GM21576 (cell line): Measurements from ENCODE around the gene PDXDC1.
"Not testable (repeated sequence)": the region's sequence is repeated elsewhere in the genome, so short reads cannot be mapped to it uniquely, and the experiment has no call there.

Source experiments
- ATAC-seq: cut with Tn5 transposase; IDR thresholded peaks from one replicate; pipeline ENCODE4 v1.9.1; 2021; ENCODE audit warnings: mild to moderate bottlenecking, moderate library complexity; ENCODE audit not compliant: unreplicated experiment

Gene PDXDC1

GRCh38 chr16:14971621-14972228 lies 3.1 kb upstream of the PDXDC1 start:
- ATAC-seq, result not testable (repeated sequence)

GRCh38 chr16:14973785-14974322 lies 972 bp upstream of the PDXDC1 start:
- not testable (repeated sequence) for ATAC-seq

- ATAC-seq, result not testable (repeated sequence)
Measured at GRCh38 chr16:14974331-14974655, 533 bp upstream of the PDXDC1 start.

GRCh38 chr16:14975418-14976194 lies 780 bp downstream of the PDXDC1 start:
- not testable (repeated sequence) for ATAC-seq

DNA sequence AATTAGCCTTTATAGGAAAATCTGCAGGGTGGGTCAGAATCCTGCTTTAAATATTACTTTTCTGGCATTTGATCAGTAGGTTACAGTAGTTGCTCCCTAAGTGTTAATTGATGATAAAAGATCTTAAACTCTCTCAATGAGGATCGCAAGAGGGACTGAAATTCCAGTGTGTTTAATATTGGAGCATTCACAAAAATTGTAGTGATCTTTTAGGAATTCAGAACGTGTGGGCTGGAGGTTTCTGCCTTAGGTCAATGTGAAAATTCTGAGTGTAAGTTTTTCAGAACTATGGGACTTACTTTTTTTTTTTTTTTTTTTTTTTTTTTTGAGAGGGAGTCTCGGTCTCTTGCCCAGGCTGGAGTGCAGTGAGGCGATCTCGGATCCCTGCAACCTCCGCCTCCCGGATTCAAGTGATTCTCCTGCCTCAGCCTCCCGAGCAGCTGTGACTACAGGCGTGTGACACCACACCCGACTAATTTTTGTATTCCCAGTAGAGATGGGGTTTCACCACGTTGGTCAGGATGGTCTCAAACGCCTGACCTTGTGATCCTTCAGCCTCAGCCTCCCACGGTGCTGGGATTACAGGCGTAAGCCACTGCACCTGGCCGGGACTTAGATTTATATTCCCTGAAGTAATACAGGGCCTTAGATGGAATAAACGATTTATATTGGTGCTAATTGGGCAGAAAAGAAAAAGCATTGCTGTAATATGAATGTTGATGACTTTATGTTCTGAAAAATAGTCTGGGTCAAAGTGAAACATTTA lies 2.3 kb downstream of the PDXDC1 start:
- not testable (repeated sequence) for ATAC-seq

- ATAC-seq, result not testable (repeated sequence)
Measured at GRCh38 chr16:14978281-14978680, 3.5 kb downstream of the PDXDC1 start.

DNA sequence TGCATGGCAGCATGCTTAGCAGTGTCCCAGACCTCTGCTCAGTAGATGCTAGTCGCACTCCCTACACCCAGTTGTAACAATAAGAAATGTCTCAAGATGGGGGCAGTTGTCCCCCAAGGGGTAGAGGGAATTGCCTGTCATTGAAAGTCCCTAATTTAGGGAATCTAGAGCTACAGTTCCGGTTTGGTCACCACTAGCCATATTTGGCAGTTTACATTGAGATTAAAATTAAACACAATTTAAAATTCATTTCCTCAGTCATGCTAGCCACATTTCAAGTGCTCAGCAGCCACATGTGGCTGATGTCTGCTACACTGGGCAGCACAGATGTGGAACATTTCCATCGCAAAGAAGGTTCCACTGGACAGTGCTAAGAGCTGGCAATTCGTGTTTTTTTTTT lies 4.1 kb downstream of the PDXDC1 start:
- not testable (repeated sequence) for ATAC-seq

- ATAC-seq, result not testable (repeated sequence)
Measured at GRCh38 chr16:14981234-14981633, 6.4 kb downstream of the PDXDC1 start.

DNA sequence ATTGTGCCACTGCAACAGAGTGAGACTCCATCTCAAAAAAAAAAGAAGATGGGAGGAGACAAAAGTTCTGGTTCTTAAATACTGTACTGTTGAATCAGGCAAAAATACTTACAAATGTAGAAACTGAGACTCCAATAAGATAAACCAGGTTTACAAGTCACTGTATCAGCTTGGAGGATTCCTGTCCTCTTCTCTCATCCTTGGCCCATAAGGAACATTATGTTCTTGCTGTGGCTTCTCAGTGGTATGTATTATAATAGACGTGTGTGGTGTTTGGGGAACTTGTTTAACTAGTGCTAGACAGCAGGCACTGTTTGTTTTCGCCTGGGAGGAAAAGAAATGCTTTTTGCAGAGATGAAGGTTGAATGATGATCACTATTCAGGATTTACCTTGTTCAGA lies 7.7 kb downstream of the PDXDC1 start:
- ATAC-seq, result not testable (repeated sequence)

GRCh38 chr16:14988092-14988491 lies 13.3 kb downstream of the PDXDC1 start:
- not testable (repeated sequence) for ATAC-seq

- ATAC-seq, result not testable (repeated sequence)
Measured at GRCh38 chr16:14988661-14989191, 13.9 kb downstream of the PDXDC1 start.

DNA sequence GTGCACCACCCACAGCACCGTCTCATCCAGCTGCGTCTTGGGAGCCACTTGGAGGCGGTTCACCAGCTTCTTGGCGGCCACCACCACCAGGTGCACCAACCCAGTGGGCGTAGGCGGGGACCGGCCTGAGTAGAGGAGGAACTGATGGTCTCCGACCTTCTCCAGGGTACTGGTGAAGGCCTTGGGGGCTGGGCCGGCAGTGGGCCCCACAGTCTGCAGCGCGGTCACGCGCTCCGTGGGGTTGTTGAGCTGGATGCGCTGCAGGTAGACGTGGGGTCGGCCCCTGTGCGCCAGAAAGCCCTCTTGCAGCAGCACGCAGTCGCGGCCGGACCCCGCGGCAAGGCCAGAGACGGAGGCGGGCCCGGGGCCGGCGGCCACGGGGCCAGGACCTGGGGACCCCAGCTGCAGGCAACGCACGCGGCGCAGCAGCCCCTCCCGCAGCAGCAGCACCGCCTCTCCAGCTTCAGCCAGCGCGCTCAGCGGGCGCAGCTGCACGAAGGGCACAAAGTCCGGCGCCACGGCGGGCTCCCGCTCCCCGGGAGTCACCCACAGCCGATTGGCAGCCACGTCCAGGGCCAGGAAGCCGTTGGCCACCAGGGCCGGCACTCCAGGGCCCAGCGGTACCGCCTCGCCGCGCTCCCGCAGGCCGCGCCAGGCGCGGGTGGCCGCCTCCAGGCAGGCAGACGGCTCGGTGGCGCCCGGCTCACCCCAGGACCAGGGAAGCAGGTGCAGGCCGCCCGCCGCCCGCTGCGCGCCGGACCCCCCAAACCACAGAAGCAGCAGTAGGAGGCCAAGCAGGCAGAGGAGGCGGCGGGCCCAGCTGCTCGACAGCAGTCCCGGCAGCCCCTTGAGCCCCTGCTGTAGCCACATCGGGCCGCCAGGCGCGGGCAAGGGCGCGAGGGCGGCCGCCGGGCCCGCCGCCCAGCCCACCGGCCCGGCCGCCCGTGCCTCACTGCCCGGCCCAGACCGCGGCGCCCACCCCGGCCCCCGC lies 14.8 kb downstream of the PDXDC1 start:
- ATAC-seq, result not testable (repeated sequence)

GRCh38 chr16:14993277-14994151 lies 18.7 kb downstream of the PDXDC1 start:
- not testable (repeated sequence) for ATAC-seq

- not testable (repeated sequence) for ATAC-seq
Measured at GRCh38 chr16:14996702-14997101, 21.9 kb downstream of the PDXDC1 start.

- ATAC-seq, result not testable (repeated sequence)
Measured at GRCh38 chr16:14998300-14998699, 23.5 kb downstream of the PDXDC1 start.

DNA sequence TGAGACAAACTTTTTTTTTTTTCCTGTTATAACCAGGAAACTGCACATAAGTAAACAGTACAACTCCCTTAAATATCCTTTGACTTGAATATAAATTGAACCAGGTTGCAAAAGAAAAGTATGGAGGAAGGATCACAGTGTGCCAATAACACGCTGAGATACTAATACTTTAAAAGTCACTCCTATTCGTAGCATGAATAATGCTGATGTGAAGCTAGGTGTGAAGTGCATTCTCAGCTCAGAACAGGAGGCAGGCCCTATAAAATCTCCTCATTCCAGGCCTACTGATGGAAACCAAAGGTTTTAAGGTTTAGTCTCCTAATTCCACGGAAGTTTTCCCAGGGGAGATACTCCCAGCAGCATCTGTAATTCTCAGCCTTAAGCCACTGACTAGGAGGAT lies 25.0 kb downstream of the PDXDC1 start:
- not testable (repeated sequence) for ATAC-seq

DNA sequence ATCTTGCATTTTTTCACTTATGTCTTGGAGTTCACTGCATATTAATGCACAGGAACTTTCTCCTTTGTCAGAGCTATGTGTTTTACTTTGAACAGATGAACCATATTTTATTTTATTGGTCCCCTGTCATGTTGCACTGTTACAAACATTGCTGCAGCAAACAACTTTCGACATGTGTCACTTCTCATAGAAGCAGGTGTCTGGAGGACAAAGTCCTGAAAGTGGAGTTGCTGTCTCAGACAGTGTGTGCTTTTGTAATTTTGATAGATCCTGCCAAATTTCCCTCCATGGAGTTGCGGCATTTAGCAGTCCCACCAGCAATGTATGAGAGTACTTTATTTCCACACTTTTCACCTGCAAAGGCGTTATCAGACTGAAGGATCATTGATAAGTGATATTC lies 27.6 kb downstream of the PDXDC1 start:
- ATAC-seq, result not testable (repeated sequence)

DNA sequence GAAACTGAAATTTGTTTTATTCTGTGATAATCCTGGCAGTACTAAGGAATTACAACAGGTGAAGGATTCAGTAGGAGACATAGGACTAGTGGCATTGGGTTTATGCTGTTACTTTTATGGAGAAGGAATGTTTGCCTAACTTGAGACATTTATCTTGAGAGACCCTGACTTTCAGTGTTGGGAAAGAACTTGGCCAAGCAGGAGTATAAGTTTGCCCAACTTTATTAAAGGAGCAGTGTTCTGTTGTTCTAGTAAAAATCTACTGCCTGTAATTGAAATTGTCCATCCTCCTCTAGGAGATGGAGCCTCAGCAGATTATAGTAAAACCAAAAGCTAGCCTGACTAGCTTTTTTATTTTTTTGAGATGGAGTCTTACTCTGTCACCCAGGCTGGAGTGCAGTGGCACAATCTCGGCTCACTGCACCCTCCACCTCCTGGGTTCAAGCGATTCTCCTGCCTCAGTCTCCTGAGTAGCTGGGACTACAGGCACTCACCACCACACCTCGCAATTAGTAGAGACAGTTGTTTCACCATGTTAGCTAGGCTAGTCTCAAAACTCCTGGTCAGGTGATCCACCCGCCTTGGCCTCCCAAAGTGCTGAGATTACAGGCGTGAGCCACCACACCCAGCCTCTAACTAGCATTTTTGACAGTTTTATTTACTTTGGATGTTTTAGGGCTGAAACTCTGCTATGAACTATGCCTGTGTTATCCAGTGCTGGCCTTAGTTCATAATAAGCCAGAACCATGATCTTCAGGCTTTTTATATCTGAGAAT lies 30.7 kb downstream of the PDXDC1 start:
- ATAC-seq, result not testable (repeated sequence)
